Panc1 (cell line): ENCODE data around the gene INPP5D.

Experiments used
- POLR2AphosphoS5 ChIP-seq: IDR thresholded peaks from 2 replicates; pipeline ENCODE4 v1.6.1; 2012; ENCODE audit warnings: mild to moderate bottlenecking, low read depth, low read length, moderate library complexity
- TF ChIP-seq, protein P1 (sequence below): fragments of 450-650 bp; IDR thresholded peaks from 2 replicates; pipeline ENCODE4 v1.5.1; 2017; ENCODE audit warnings: mild to moderate bottlenecking

DNA sequence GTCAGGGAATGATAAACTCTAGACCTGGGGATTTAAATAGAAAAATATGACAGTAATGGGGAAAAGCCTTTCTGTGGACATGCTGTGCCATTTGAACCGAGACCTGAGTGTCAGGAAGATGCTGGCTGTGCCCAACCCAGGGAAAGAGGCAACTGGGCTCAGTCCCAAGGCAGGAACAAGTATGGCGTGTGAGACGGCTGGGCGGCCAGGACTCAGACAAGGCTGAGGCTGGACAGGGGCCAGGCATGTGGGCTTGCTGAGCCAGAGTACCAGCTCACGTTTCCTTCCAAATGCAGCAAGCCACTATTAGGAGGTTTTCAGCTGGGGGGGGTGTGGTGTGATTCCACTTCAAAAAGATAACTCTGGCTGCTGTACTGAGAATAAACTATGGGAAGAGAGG, 92.4 kb downstream of the INPP5D start:
- TF ChIP-seq POLR2AphosphoS5: no peak
- TF ChIP-seq, protein P1, sequence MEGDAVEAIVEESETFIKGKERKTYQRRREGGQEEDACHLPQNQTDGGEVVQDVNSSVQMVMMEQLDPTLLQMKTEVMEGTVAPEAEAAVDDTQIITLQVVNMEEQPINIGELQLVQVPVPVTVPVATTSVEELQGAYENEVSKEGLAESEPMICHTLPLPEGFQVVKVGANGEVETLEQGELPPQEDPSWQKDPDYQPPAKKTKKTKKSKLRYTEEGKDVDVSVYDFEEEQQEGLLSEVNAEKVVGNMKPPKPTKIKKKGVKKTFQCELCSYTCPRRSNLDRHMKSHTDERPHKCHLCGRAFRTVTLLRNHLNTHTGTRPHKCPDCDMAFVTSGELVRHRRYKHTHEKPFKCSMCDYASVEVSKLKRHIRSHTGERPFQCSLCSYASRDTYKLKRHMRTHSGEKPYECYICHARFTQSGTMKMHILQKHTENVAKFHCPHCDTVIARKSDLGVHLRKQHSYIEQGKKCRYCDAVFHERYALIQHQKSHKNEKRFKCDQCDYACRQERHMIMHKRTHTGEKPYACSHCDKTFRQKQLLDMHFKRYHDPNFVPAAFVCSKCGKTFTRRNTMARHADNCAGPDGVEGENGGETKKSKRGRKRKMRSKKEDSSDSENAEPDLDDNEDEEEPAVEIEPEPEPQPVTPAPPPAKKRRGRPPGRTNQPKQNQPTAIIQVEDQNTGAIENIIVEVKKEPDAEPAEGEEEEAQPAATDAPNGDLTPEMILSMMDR: no peak
